ENCODE data around the gene IL1B. TPM values are rescaled to one million over a fixed set of nuclear protein-coding genes. Genes with fewer than 3 reads are reported as not detected.
"Not testable (repeated sequence)": the region's sequence is repeated elsewhere in the genome, so short reads cannot be mapped to it uniquely, and the experiment has no call there.

IL1B gene
- total RNA-seq, 4 donors from 2014 or later, result 0.26 TPM; not detected in 3

- intact Hi-C loops (cut with DNase I; ENCODE audit: low total_unique reads), result no loop called here
- H3K36me3 ChIP-seq, result no peaks in the 10 kb centered on the region
- no peak for DNase-seq
- H3K27ac ChIP-seq, result no peak overlapping the region
- TF ChIP-seq, protein P1, sequence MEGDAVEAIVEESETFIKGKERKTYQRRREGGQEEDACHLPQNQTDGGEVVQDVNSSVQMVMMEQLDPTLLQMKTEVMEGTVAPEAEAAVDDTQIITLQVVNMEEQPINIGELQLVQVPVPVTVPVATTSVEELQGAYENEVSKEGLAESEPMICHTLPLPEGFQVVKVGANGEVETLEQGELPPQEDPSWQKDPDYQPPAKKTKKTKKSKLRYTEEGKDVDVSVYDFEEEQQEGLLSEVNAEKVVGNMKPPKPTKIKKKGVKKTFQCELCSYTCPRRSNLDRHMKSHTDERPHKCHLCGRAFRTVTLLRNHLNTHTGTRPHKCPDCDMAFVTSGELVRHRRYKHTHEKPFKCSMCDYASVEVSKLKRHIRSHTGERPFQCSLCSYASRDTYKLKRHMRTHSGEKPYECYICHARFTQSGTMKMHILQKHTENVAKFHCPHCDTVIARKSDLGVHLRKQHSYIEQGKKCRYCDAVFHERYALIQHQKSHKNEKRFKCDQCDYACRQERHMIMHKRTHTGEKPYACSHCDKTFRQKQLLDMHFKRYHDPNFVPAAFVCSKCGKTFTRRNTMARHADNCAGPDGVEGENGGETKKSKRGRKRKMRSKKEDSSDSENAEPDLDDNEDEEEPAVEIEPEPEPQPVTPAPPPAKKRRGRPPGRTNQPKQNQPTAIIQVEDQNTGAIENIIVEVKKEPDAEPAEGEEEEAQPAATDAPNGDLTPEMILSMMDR (IDR thresholded peaks at IDR 0.05), result no peak
- no peak for TF ChIP-seq POLR2A (IDR thresholded peaks at IDR 0.05)
- no peaks in the 10 kb centered on the region for H3K9me3 ChIP-seq
- H3K27me3 ChIP-seq, result no peaks in the 10 kb centered on the region
- H3K4me3 ChIP-seq, result no peak overlapping the region
- no peaks in the 10 kb centered on the region for H3K4me1 ChIP-seq
These were observed 31.4 kb upstream of the IL1B start for GRCh38 chr2:112867701-112868631.

DNA sequence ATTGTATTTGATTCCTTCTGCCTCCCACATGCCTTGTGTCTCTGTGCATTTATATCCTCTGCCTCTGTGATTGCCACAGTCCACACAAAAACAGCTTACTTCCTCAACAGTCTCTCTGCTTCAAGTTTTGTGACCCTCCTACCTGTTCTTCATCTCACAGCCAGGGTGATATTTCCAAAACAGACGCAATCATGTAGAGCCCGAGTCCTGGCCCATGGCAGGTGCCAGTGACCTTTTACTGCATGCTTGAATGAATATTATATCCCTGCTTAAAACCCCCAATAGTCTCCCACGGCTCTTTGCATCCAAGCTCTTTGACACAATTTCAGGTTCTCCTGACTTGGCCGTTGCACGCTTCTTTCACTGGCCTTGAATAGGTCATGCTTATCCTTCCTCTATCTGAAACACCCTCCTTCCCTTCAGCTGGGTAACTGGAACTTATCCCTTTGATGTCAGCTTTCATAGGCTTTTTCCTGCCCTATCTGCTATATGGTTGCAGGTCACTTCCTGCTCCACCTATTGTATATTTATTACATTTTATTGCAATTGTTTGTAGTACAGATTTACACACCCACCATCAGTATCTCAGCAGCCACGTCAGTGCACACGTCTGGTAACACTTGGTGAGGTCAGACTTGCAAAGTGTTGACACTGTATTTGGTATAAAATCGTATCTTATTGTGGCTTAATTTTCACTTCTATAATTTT is 29.7 kb upstream of the IL1B start:
- Histone ChIP-seq H3K27ac (no peak overlapping the region), H3K27me3 (no peaks in the 10 kb centered on the region), H3K4me1 (no peaks in the 10 kb centered on the region), H3K4me3 (no peak overlapping the region), H3K9me3 (no peaks in the 10 kb centered on the region), H3K36me3 (no peaks in the 10 kb centered on the region)
- DNase-seq, result no peak
- no peak for TF ChIP-seq POLR2A (IDR thresholded peaks at IDR 0.05)
- TF ChIP-seq, protein P1 (IDR thresholded peaks at IDR 0.05), result no peak
- intact Hi-C loops (cut with DNase I; ENCODE audit: low total_unique reads), result no loop called here

DNA sequence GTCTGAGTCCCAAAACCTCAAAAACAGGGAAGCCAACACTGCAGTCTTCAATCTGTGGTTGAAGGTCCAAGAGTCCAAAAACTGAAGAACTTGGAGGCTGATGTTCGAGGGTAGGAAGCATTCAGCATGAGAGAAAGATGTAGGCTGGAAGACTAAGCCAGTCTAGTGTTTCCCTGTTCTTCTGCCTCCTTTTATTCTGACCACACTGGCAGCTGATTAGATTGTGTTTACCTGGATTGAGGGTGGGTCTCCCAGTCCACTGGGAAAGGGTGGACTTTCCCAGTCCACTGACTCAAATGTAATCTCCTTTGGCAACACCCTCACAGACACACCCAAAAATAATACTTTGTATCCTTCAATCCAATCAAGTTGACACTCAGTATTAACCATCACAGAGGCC is 27.5 kb upstream of the IL1B start:
- H3K36me3 ChIP-seq, result no peaks in the 10 kb centered on the region
- TF ChIP-seq, protein P1 (IDR thresholded peaks at IDR 0.05), result no peak
- no peak for TF ChIP-seq POLR2A (IDR thresholded peaks at IDR 0.05)
- no peak for DNase-seq
- H3K9me3 ChIP-seq, result no peaks in the 10 kb centered on the region
- intact Hi-C loops (cut with DNase I; ENCODE audit: low total_unique reads), result no loop called here
- no peak overlapping the region for H3K27ac ChIP-seq
- H3K4me3 ChIP-seq, result no peak overlapping the region
- H3K4me1 ChIP-seq, result no peaks in the 10 kb centered on the region
- no peaks in the 10 kb centered on the region for H3K27me3 ChIP-seq

DNA sequence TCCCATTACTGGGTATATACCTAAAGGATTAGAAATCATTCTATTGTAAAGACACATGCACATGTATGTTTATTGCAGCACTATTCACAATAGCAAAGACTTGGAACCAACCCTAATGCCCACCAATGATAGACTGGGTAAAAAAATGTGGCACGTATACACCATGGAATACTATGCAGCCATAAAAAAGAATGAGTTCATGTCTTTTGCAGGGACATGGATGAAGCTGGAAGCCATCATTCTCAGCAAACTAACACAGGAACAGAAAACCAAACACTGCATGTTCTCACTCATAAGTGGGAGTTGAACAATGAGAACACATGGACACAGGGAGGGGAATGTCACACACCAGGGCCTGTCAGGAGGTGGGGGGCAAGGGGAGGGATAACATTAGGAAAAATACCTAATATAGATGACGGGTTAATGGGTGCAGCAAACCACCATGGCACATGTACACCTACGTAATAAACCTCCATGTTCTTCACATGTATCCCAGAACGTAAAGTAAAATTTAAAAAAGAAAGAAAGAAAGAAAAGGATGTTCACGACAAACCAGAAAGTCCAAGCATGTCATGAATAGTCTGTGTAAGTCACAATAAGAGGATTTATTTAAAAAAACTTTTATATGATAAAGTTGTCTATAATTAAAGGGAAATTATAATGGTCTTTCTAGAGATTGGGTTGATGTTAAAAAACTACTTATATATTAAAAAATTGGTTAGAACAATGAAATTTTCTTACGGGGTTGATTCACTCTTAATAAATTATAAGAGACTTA is 23.0 kb upstream of the IL1B start:
- H3K9me3 ChIP-seq; H3K27me3 ChIP-seq; intact Hi-C loops (cut with DNase I; ENCODE audit: low total_unique reads); H3K27ac ChIP-seq; DNase-seq; H3K36me3 ChIP-seq; H3K4me1 ChIP-seq; H3K4me3 ChIP-seq: not testable (repeated sequence)

DNA sequence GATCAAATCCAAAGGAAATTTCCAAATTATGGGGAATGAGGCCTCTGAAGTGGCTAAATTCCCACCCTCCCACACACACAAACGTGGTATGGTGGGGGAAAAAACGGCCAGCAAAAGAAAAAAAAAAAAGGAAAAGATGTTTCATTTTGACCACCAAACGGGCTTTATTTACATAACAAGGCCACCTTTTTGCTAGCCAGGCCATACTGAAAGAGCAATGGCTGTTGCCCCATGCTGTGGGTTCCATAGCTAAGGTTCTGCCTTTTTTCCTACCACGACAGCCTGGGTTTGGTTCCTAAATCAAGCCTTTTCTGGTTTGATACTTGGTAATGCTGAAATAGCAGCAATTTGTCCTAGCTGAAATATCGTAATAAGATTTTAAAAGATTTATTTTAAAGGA is 14.0 kb upstream of the IL1B start:
- H3K9me3 ChIP-seq, result no peaks in the 10 kb centered on the region
- intact Hi-C loops (cut with DNase I; ENCODE audit: low total_unique reads), result no loop called here
- H3K27me3 ChIP-seq, result no peaks in the 10 kb centered on the region
- TF ChIP-seq POLR2A (IDR thresholded peaks at IDR 0.05), result no peak
- TF ChIP-seq, protein P1 (IDR thresholded peaks at IDR 0.05), result no peak
- no peaks in the 10 kb centered on the region for H3K4me1 ChIP-seq
- H3K4me3 ChIP-seq, result no peak overlapping the region
- no peak for DNase-seq
- no peak overlapping the region for H3K27ac ChIP-seq
- no peaks in the 10 kb centered on the region for H3K36me3 ChIP-seq

Data from uterus (tissue), 4 donors.